ENCODE data around the gene CADM2. TPM values are rescaled to one million over a fixed set of nuclear protein-coding genes. Genes with fewer than 3 reads are reported as not detected.

Gene CADM2
- total RNA-seq, 1 experiment from 2014 or later, result not detected

- peaks cover 13 to 16% of the 10 kb centered on the region in 2 experiments; a peak in 3 of 4 replicates for H3K9me3 ChIP-seq (ENCODE audit: control insufficient read depth in 1 of 2, insufficient read depth in 1 of 2, low read depth in 1 of 2, low read length in 2 of 2)
- intact Hi-C loops (cut with micrococcal nuclease), result no loop called here
- POLR2A ChIA-PET, result no interaction called here
- no peaks in the 10 kb centered on the region for H4K20me1 ChIP-seq (ENCODE audit: insufficient read depth)
- H3K4me3 ChIP-seq (replicated peaks in 1 of 2; ENCODE audit: low read depth in 1 of 2, low read length in 2 of 2), result no peak overlapping the region
- TF ChIP-seq RAD21 (IDR thresholded peaks at IDR 0.05; ENCODE audit: low read depth) (no peak), EGR1 (IDR thresholded peaks at IDR 0.05; ENCODE audit: low read depth) (no peak), SP1 (IDR thresholded peaks at IDR 0.05; ENCODE audit: low read depth) (no peak), POLR2A (IDR thresholded peaks at IDR 0.05; ENCODE audit: borderline replicate concordance, extremely low read depth, insufficient read depth, insufficient read length) (no peak), EZH2 (IDR thresholded peaks at IDR 0.05) (no peak), POLR2AphosphoS5 (IDR thresholded peaks at IDR 0.05; ENCODE audit: low read depth, low read length) (no peak), SIN3A (IDR thresholded peaks at IDR 0.05; ENCODE audit: low read depth) (no peak), CEBPB (IDR thresholded peaks at IDR 0.05; ENCODE audit: low read depth) (no peak), JUND (IDR thresholded peaks at IDR 0.05) (no peak), ELF1 (IDR thresholded peaks at IDR 0.05; ENCODE audit: borderline replicate concordance, low read depth) (no peak), ZBTB33 (IDR thresholded peaks at IDR 0.05; ENCODE audit: extremely low read depth, insufficient replicate concordance, low read length) (no peak), SRF (IDR thresholded peaks at IDR 0.05; ENCODE audit: low read depth) (no peak), EZH2phosphoT487 (IDR thresholded peaks at IDR 0.05; ENCODE audit: borderline replicate concordance) (no peak)
- TF ChIP-seq, protein P1, sequence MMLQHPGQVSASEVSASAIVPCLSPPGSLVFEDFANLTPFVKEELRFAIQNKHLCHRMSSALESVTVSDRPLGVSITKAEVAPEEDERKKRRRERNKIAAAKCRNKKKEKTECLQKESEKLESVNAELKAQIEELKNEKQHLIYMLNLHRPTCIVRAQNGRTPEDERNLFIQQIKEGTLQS (IDR thresholded peaks at IDR 0.05), result no peak
- TF ChIP-seq, protein P2, sequence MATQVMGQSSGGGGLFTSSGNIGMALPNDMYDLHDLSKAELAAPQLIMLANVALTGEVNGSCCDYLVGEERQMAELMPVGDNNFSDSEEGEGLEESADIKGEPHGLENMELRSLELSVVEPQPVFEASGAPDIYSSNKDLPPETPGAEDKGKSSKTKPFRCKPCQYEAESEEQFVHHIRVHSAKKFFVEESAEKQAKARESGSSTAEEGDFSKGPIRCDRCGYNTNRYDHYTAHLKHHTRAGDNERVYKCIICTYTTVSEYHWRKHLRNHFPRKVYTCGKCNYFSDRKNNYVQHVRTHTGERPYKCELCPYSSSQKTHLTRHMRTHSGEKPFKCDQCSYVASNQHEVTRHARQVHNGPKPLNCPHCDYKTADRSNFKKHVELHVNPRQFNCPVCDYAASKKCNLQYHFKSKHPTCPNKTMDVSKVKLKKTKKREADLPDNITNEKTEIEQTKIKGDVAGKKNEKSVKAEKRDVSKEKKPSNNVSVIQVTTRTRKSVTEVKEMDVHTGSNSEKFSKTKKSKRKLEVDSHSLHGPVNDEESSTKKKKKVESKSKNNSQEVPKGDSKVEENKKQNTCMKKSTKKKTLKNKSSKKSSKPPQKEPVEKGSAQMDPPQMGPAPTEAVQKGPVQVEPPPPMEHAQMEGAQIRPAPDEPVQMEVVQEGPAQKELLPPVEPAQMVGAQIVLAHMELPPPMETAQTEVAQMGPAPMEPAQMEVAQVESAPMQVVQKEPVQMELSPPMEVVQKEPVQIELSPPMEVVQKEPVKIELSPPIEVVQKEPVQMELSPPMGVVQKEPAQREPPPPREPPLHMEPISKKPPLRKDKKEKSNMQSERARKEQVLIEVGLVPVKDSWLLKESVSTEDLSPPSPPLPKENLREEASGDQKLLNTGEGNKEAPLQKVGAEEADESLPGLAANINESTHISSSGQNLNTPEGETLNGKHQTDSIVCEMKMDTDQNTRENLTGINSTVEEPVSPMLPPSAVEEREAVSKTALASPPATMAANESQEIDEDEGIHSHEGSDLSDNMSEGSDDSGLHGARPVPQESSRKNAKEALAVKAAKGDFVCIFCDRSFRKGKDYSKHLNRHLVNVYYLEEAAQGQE (IDR thresholded peaks at IDR 0.05; ENCODE audit: low read depth), result no peak
- no peak for ATAC-seq
- no peaks in the 10 kb centered on the region for H3K27me3 ChIP-seq (ENCODE audit: insufficient read depth, low read length)
- no peak overlapping the region for H2AFZ ChIP-seq (ENCODE audit: low read depth, low read length, poor library complexity, severe bottlenecking)
- RAD21 ChIA-PET (ENCODE audit: low non-redundant PET in 1 of 2, low total read pairs in 2 of 2, uncharacterized antibody in 2 of 2, unreplicated experiment in 2 of 2), result no interaction called here
- H3K27ac ChIP-seq (ENCODE audit: low read depth, low read length), result no peak overlapping the region
- no peaks in the 10 kb centered on the region for H3K4me1 ChIP-seq (ENCODE audit: control insufficient read depth in 1 of 2, insufficient read depth in 2 of 2, low read length in 2 of 2)
- DNase-seq (ENCODE audit: low read depth, low spot score), result no peak
- CTCF ChIA-PET, result no interaction called here
- no peaks in the 10 kb centered on the region for H3K36me3 ChIP-seq (ENCODE audit: control insufficient read depth in 1 of 2, insufficient read depth in 2 of 2, low read length in 2 of 2)
- no peaks in the 10 kb centered on the region for H3K79me2 ChIP-seq (ENCODE audit: insufficient read depth, low read length)
- no TSS peak for BruUV-seq (replicated peaks)
- no peak overlapping the region for H3K4me2 ChIP-seq (ENCODE audit: low read length)
- H3K9ac ChIP-seq (ENCODE audit: low read length), result no peak overlapping the region
- no peaks in the 10 kb centered on the region for H3K9me2 ChIP-seq (ENCODE audit: insufficient read depth)
Observed at GRCh38 chr3:85474241-85474640, 515.5 kb downstream of the CADM2 start.
